ENCODE measurements around the gene GRAMD1B.

DNA sequence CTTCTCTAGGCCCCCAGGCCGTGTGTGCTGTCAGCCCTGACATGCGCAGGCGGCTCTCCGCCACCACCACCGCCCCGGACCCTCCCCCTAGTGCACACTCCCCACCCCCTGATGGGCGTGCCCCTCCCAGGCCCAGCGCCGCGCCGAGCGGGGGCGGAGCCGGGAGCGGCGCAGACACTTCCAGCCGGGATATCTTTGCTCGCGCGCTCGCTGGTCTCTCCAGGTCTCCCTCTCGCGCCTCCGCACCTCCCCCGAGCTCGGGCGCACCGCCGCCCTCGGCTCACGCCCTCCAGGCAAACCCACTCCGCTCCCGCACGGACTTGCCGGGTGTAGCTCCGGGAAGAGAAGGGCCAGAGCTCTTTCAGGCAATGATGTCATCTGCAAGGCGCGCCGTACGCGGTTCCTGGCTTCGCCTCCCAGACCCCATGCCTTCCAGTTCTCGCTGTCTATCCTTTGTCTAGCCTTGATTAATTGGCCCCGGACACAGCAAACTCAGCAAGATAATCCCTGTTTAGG, 224.6 kb downstream of the GRAMD1B start, which contains the start of gene SCN3B:
- TF ChIP-seq, protein P1, sequence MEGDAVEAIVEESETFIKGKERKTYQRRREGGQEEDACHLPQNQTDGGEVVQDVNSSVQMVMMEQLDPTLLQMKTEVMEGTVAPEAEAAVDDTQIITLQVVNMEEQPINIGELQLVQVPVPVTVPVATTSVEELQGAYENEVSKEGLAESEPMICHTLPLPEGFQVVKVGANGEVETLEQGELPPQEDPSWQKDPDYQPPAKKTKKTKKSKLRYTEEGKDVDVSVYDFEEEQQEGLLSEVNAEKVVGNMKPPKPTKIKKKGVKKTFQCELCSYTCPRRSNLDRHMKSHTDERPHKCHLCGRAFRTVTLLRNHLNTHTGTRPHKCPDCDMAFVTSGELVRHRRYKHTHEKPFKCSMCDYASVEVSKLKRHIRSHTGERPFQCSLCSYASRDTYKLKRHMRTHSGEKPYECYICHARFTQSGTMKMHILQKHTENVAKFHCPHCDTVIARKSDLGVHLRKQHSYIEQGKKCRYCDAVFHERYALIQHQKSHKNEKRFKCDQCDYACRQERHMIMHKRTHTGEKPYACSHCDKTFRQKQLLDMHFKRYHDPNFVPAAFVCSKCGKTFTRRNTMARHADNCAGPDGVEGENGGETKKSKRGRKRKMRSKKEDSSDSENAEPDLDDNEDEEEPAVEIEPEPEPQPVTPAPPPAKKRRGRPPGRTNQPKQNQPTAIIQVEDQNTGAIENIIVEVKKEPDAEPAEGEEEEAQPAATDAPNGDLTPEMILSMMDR (IDR thresholded peaks at IDR 0.05; ENCODE audit: borderline replicate concordance, extremely low read depth, low read length, poor library complexity, severe bottlenecking), result no peak
- TF ChIP-seq EZH2 (IDR thresholded peaks at IDR 0.05; ENCODE audit: borderline replicate concordance, low read depth, low read length, severe bottlenecking), result no peak
